HepG2 (cell line): ENCODE data around the gene TWNK. TPM values are rescaled to one million over a fixed set of nuclear protein-coding genes. Genes with fewer than 3 reads are reported as not detected.

Source experiments
- EED ChIP-seq: sonication (generic); formaldehyde crosslinking; IDR thresholded peaks from 2 replicates; pipeline ENCODE4 v1.5.0; 2020; ENCODE audit warnings: mild to moderate bottlenecking, missing genetic modification reagents
- KAT8 ChIP-seq: IDR thresholded peaks from 2 replicates; pipeline ENCODE4 v1.6.1; 2016; ENCODE audit warnings: missing genetic modification reagents, missing compliant biosample characterization
- KLF9 ChIP-seq: IDR thresholded peaks from 2 replicates; pipeline ENCODE4 v1.6.1; 2016; ENCODE audit warnings: low read depth
- MEIS2 ChIP-seq: sonication (generic); formaldehyde crosslinking; IDR thresholded peaks from 2 replicates; pipeline ENCODE4 v1.9.0; 2021; ENCODE audit warnings: mild to moderate bottlenecking, missing genetic modification reagents
- PRMT3 ChIP-seq: sonication (generic); formaldehyde crosslinking; IDR thresholded peaks from 2 replicates; pipeline ENCODE4 v1.8.1; 2022; ENCODE audit warnings: low read depth, mild to moderate bottlenecking, moderate library complexity, missing genetic modification reagents, borderline replicate concordance
- SIN3B ChIP-seq: fragments of 150-350 bp; IDR thresholded peaks from 2 replicates; pipeline ENCODE4 v1.6.1; 2014; ENCODE audit warnings: low read length
- TBL1XR1 ChIP-seq: fragments of 150-350 bp; IDR thresholded peaks from 2 replicates; pipeline ENCODE4 v1.6.1; 2014; ENCODE audit warnings: borderline replicate concordance, low read length; ENCODE audit not compliant: partially characterized antibody
- ZHX2 ChIP-seq, 2 experiments: sonication (generic) in 1 of 2; formaldehyde crosslinking in 1 of 2; IDR thresholded peaks; 2 replicates each; pipeline versions ENCODE4 v1.6.1 to v1.9.0; 2014 to 2022; ENCODE audit warnings: antibody characterized with exemption in 1 of 2, borderline replicate concordance in 1 of 2, inconsistent platforms in 1 of 2, low read depth in 1 of 2, missing genetic modification reagents in 1 of 2
- ZNF543 ChIP-seq: sonication (generic); formaldehyde crosslinking; IDR thresholded peaks from 2 replicates; pipeline ENCODE4 v1.4.0; 2020; ENCODE audit warnings: mild to moderate bottlenecking, missing genetic modification reagents
- ZNF550 ChIP-seq: sonication (generic); formaldehyde crosslinking; IDR thresholded peaks from 2 replicates; pipeline ENCODE4 v1.4.0; 2020; ENCODE audit warnings: mild to moderate bottlenecking, missing genetic modification reagents, borderline replicate concordance
- ZNF646 ChIP-seq: sonication (generic); formaldehyde crosslinking; IDR thresholded peaks from 2 replicates; pipeline ENCODE4 v1.9.0; 2021; ENCODE audit warnings: mild to moderate bottlenecking, missing genetic modification reagents
- ZSCAN29 ChIP-seq: sonication (generic); formaldehyde crosslinking; conservative IDR thresholded peaks from 2 replicates; pipeline ENCODE4 v1.4.0; 2020; ENCODE audit warnings: mild to moderate bottlenecking, missing genetic modification reagents
- polyA plus RNA-seq, 8 experiments: library from polyadenylated mRNA; depleted of rRNA in 3 of 8; stranded (reverse) in 7 of 8; unstranded in 1 of 8; fragments of >200 nt; fragmentation: Illumina TruSeq in 4 of 8; extraction: Trizol in 4 of 8; gene quantifications; 2 replicates each; pipeline versions ENCODE4 v1.2.1 to v1.2.3, GENCODE V29; 2011 to 2016; ENCODE audit warnings: low read depth in 4 of 8, missing spikeins in 1 of 8, mixed read lengths in 1 of 8; ENCODE audit not compliant: insufficient read depth in 1 of 8
- total RNA-seq, 5 experiments: library from RNA; depleted of rRNA; stranded (reverse); fragments of >200 nt; fragmentation: Illumina TruSeq; extraction: Trizol; gene quantifications; 2 replicates each; pipeline ENCODE4 v1.2.3, GENCODE V29; 2016; ENCODE audit warnings: low read depth in 1 of 5
- TF ChIP-seq, protein P1 (sequence below): sonication (generic); formaldehyde crosslinking; IDR thresholded peaks from 2 replicates; pipeline ENCODE4 v1.4.0; 2020; ENCODE audit warnings: missing genetic modification reagents

Gene TWNK
- total and polyA plus RNA-seq, 2 of the 13 experiments (the other 11 are each of a cell fraction or from before 2014, with no cell fraction given), result 10.7 to 16.5 TPM

DNA sequence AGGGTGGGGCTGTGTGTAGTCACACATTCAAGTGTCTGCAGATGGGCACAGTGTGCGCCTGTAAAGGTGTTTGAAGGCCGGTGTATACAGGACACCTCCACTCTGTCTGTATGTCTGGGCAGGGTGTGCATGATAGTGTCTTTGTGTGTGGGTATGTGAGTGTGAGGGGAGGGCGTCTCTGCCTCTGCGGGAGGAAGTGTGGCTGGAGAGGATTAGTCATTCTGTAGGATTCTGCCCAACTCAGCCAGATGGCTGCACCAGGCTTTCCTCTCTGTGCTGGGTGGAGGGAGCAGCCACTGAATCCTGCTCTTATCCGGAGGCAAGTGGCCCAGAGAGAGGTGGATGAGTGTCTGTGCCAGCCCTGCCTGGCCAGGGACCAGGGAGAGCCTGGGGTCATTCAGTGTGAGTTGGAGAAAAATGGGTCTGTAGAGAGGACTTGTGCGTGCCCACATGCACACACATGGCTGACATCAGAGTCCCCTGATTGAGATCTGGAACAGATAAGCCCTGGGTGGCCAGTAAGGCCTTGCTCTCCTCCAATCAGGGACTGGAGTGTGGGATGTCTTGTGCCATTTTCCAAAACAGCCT, 45.4 kb downstream of the TWNK start (continued):
- 0 out of 2 replicates have a peak, but pooled peaks have one; percentile 23 for TF ChIP-seq ZSCAN29 (CRISPR knock-in tag)
- TF ChIP-seq ZNF543 (CRISPR knock-in tag), result no peak
- no peak for TF ChIP-seq SIN3B
- no peak for TF ChIP-seq MEIS2
- 0 out of 2 replicates have a peak, but pooled peaks have one; percentile 9 for TF ChIP-seq PRMT3
- 0 out of 2 replicates have a peak, but pooled peaks have one; percentile 14 for TF ChIP-seq KAT8 (CRISPR knock-in tag)
- TF ChIP-seq EED (CRISPR knock-in tag), result no peak
- TF ChIP-seq ZNF646 (CRISPR knock-in tag), result no peak
- no peak for TF ChIP-seq KLF9
- 0 out of 2 replicates have a peak, but pooled peaks have one; percentile 10 for TF ChIP-seq ZHX2 (IDR thresholded peaks at IDR 0.05; ENCODE audit: low read depth)
- no peak for TF ChIP-seq ZHX2 (CRISPR knock-in tag; IDR thresholded peaks at IDR 0.05; ENCODE audit: borderline replicate concordance)
- TF ChIP-seq TBL1XR1, result no peak
- no peak for TF ChIP-seq ZNF550 (CRISPR knock-in tag)
- TF ChIP-seq, protein P1, sequence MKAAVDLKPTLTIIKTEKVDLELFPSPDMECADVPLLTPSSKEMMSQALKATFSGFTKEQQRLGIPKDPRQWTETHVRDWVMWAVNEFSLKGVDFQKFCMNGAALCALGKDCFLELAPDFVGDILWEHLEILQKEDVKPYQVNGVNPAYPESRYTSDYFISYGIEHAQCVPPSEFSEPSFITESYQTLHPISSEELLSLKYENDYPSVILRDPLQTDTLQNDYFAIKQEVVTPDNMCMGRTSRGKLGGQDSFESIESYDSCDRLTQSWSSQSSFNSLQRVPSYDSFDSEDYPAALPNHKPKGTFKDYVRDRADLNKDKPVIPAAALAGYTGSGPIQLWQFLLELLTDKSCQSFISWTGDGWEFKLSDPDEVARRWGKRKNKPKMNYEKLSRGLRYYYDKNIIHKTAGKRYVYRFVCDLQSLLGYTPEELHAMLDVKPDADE (CRISPR knock-in tag), result no peak
